Activated CD4-positive, CD25-positive, alpha-beta regulatory T cell (primary cell): ENCODE measurements around the gene ARPC5L.
A peak's percentile ranks its signal among the peaks of the same experiment; 100 is the strongest.
"Not testable (repeated sequence)": the region's sequence is repeated elsewhere in the genome, so short reads cannot be mapped to it uniquely, and the experiment has no call there.

Source experiments
- DNase-seq, 4 experiments: peaks; one replicate each; lab custom pipeline; 2025; lab: John Stamatoyannopoulos, UW

ARPC5L gene

GRCh38 chr9:124841075-124841821 lies 20.7 kb upstream of the ARPC5L start:
- no peak for DNase-seq

- DNase-seq: no peak
Measured at GRCh38 chr9:124843456-124844034, 18.4 kb upstream of the ARPC5L start.

DNA sequence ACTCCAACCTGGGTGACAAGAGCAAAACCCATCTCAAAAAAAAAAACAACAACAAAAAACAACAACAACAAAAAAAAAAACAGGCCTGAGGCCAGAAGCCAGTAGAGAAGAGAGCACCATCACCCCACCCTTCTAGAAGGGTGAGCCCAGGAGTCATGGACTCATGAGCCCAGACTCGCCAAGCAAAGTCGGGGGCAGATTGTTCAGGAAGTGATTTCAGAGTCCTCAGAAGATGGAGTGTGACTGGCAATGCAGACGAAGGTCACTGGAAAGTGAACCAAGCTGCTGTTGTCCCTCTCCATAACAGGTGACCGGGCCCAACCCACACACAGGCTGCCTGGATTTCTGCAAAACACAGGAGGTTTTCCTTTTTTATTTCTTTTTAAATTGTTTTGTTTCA lies 17.6 kb upstream of the ARPC5L start:
- no peak for DNase-seq

DNA sequence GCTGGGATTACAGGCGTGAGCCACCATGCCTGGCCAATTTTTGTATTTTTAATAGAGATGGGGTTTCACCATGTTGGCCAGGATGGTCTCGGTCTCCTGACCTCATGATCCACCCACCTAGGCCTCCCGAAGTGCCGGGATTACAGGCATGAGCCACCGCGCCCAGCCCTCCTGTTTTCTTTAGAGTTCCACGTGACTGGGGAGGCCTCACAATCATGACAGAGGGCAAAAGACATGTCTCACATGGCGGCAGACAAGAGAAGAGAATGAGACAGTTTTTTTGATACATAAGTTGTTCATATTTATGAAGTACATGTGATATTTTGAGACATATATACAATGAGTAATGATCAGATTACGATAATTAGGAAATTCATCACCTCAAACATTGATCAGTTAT lies 15.5 kb upstream of the ARPC5L start:
- DNase-seq: not testable (repeated sequence)

- DNase-seq: no peak
Measured at GRCh38 chr9:124846969-124847368, 15.0 kb upstream of the ARPC5L start.

- no peak for DNase-seq
Measured at GRCh38 chr9:124849801-124850200, 12.1 kb upstream of the ARPC5L start.

DNA sequence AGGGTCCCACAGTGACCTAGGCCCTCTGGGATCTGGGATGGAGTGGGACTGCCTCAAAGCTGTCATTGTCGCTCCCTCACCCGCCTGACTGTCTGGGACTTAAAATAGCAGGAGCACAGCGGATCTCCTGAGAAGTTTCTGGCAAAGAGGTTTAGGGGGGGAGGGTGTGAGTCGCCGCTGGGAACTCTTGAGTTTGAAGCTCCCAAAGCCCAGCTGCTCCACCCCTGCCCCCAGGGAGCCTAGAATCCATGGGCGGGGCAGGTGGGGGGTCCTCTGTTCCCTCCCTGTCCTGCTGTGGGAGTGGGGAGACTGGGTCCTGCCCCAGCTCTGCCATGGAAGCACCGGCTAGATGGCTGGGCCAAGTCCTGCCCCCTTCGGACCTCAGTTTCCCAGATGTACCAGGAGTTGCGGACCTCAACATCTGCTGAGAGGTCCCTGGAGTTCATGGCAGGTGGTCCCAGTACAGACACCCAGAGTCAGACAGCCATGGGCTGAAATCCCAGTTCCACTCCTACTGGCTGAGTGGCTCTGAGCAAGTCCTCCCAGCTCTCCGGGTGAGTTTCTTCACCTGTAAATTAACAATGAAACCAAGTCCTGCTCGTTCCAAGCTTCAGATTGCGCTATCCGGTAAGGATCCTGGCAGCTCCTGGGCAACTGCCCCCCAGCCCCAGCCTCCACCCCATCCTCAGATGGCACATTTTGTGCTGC lies 9.7 kb upstream of the ARPC5L start:
- DNase-seq: no peak

GRCh38 chr9:124852829-124853531 lies 8.9 kb upstream of the ARPC5L start, which contains the start of gene WDR38:
TSS of gene WDR38 (plus strand) at chr9:124853460. CDS start at chr9:124853532, 72 bp downstream.
- DNase-seq: peak; percentile 50 to 65 (median 54)

DNA sequence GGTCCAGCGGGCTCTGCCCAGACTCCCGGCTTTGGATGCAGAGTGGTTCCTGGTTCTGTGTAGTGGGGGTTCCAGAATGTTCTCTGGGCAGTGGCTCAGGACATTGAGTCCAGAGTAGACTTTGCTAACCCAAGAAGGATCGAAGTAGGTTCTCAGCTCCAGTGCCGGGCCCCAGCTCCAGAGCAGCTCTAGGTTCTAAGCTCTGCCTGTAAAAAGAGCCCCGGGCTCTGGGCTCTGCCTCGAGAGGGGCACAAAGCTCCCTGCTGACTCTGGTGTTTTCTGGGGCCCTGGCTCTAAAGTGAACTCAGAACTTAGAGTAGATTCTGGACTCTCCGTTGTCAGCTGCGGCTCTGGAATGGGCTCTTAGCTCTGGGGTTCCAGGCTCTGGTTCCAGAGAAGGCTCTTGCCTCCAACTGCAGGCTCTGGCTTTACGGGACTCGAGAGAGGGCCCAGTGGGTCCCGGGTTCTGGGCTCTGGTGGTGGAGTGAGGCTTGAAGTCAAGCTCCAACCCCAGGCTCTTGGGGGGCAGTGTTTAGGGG lies 8.3 kb upstream of the ARPC5L start:
- no peak for DNase-seq

DNA sequence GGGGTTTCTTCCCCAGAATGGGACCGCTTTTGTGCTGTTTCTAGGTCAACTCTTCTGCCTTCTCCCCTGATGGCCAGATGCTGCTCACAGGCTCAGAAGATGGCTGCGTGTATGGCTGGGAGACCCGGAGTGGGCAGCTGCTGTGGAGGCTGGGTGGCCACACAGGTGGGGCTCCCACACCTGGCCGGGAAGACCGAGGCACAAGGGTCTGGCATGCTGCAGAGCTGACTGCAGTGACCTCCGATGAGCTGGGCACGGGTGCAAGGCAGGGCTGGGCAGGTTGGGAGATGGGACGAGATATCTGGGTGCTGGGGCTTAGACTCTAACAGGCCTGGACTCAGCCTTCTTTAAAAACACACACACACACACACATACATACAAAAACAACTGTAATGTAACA lies 7.8 kb upstream of the ARPC5L start:
- no peak for DNase-seq

- no peak for DNase-seq
Measured at GRCh38 chr9:124854822-124855221, 7.1 kb upstream of the ARPC5L start.

DNA sequence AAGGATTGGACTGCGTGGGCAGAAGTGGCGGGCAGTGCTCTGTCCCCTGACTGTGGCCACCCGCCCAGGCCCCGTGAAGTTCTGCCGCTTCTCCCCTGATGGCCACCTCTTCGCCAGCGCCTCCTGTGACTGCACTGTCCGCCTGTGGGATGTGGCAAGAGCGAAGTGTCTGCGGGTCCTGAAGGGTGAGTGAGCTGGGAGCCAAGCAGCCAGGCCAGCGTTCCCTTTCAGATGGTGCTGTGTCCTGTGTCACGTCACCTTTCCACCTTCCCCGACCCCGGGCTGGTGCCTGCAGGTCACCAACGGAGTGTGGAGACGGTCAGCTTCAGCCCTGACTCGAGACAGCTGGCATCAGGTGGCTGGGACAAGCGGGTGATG lies 6.4 kb upstream of the ARPC5L start:
- DNase-seq: no peak

DNA sequence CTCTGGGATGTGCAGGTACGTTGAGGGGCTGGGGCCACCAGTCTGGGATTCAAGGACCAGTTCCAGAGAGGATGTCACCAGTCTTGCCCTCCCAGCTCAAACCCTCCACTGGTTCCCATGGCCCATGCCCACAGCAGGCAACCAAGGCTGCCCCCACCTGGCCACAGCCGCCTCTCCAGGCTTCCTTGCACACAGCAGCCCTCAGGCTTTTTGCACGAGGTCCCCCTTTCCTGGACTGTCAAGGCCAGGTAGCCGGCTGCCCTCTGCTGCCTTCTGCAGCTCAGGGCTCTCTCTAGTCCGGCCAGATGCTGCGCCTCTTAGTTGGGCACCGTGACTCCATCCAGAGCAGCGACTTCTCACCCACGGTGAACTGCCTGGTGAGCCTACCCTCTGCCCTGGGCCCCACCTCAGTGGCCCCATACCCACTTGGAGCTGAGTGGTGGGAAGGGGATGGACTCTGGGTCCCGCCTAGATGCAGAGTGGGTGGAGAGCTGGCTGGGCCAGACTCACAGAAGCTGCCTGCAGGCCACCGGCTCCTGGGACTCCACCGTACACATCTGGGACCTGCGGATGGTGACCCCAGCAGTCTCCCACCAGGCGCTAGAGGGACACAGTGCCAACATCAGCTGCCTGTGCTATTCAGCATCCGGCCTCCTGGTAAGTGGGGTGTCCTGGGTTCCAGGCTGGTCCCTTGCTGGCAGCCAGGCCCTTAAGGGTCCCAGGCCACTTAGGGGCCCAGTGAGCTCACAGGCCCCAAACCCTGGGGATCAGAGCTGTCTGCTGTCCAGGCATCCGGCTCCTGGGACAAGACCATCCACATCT lies 5.8 kb upstream of the ARPC5L start:
- DNase-seq: no peak

DNA sequence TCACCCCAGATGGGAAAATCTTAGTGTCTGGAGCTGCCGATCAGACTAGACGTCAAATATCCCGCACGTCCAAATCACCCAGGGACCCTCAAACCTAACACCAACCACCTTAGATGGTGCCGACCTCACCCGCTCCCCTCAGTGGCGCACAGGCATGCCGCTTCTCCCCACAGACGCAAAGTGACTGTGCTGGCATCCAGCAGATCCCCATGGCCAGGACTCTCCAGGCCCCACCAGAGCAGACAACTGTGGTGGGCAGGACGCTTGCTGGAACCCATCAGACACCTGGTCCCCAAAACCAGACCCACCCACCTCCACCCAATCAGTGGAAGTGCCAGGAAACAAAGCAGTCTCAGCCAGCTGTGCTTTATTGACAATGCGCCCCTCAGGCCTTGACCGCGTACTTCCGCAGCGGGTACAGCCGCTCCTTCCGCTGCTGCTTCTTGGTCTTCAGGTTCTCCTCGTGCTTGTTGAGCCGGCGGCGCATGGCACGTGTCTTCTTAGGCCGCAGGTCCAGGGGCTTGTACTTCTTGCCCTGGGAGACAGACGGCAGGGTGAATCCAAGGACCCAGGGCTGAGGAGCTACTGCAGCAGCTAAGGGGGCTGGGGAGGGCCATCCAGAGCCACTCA lies 4.3 kb upstream of the ARPC5L start:
- DNase-seq: no peak

DNA sequence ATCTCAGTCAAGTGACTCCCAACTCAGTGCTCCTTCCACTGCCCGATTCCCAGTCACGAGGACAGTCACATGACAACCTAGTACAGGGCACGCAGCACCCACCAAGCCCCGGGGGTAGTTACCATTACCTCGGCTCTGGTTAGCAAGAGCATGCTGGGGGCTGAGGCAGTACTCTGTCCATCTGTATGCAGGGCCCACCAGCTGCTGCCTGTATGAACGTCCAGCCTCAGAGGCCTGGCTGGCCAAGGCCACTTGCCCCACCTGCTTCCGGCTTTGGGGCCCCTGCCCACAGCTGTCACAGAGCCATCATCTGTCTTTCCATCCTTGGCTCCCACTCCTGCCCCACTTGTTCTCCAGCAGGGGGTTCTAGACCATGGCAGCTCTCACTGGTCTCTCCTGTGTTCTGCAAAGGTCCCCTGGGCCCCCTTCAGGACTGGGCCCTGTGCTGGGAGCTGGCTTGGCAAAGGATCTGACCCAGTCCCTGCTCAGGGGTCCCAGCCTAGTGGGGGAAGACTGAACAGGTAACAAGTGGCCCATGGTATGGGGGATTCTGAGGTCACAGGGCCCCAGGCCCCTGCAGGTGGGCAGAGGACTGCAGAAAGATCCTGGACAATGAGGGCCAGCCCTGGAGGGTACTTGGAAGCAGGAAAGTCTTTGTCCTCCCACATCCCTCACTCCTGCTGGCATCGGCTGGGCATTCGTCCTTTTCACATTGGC lies 3.4 kb upstream of the ARPC5L start:
- no peak for DNase-seq

DNA sequence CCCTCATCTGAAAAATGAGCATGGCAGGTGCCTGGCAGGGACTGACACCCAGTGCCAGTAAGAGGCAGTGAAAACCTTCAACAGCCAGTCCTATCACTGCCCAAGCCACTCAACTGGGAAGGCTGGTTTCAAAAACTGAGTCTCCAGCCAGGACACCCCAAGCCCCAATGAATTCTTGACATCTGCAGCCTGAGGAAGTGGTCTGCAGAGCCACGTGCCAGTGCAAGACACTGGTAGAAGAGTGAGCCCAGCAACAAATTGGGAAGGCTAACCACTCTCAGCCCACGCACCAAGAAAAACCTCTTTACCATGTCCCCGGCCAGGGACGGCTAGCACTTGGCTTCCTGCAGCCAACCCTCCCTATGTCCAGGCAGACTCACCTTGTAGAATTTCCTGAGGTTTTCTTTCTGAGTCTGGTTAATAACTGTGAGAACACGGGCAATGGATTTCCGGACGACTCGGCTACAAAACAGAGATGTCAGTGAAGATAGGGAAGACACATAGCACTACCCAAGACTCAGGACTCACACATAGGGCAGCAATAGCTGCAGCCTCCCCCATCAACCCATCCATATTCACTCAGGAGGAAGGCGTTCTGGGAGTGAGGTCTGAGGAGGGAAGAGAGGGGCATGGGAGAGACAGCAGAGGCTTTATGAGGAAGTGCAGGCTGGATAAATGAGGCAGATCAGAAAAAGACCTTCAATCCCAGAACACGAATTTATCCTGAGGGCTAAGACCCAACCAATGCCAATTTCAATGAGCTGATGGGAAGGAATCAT lies 1.9 kb upstream of the ARPC5L start:
- DNase-seq: no peak

DNA sequence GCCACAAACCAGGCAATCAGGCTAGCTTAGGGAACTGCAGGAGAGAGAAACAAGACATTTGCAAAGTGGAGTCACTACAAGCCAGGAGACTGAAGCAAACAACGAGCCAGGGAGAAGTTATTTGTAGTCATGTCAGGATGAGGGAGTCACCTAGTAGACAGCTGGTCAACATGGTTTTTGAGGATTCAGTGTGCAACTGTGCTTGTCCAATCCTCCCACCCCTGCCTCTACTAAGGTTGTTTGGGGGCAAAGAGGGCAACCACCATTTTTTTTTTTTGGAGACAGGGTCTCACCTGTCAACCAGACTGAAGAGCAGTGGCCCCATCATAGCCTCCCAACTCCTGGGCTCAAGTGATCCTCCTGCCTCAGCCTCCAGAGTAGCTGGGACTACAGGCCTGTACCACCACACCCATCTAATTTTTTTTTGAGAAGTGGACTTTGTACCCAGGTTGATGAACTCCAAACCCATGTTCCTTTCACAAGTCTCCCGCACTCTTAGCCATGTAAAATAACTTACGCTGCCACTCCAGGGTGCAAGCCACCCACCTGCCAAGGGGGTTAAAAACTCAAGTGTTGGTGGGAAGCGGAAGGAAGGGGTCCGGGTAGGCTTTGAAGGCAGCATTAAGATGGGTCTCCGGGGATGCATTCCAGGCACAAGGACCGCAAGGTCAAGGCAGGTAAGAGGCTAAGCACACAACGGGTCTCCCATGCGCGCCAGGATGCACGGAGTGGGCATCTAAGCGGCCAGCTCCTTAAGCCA lies 1.2 kb upstream of the ARPC5L start:
- DNase-seq: no peak

- DNase-seq: no peak
Measured at GRCh38 chr9:124863371-124863871, 1.5 kb downstream of the ARPC5L start.
